ENCODE results near the gene NTN4.

GRCh38 chr12:95622879-95623278 is 167.7 kb downstream of the NTN4 start:
- TF ChIP-seq CREB1 (IDR thresholded peaks at IDR 0.05; ENCODE audit: low read depth), result no peak
- no peak for TF ChIP-seq MAX (IDR thresholded peaks at IDR 0.05)
- TF ChIP-seq YY1 (IDR thresholded peaks at IDR 0.05; ENCODE audit: low read depth), result no peak
- TF ChIP-seq REST (IDR thresholded peaks at IDR 0.05; ENCODE audit: low read depth), result no peak
- no peak for TF ChIP-seq TCF12 (IDR thresholded peaks at IDR 0.05; ENCODE audit: low read depth)
- TF ChIP-seq EP300 (IDR thresholded peaks at IDR 0.05; ENCODE audit: borderline replicate concordance), result no peak
- no peak for TF ChIP-seq TAF1 (IDR thresholded peaks at IDR 0.05; ENCODE audit: low read depth)
- TF ChIP-seq TEAD4 (IDR thresholded peaks at IDR 0.05), result no peak
- TF ChIP-seq NFIC (IDR thresholded peaks at IDR 0.05), result no peak
- no peak for TF ChIP-seq USF1 (IDR thresholded peaks at IDR 0.05)
- no peak for TF ChIP-seq RAD21 (IDR thresholded peaks at IDR 0.05; ENCODE audit: low read depth)
- no peak for TF ChIP-seq CEBPB (IDR thresholded peaks at IDR 0.05)
